SIG-M5 treated with dmso at 0.1 percent for 504 hours (cell line): ENCODE results near the gene CDHR2.

ENCODE experiments used
- DNase-seq: peaks from one replicate; lab custom pipeline; 2025; ENCODE audit not compliant: unreplicated experiment; lab: John Stamatoyannopoulos, UW

Gene CDHR2

GRCh38 chr5:176636426-176636825, 87.3 kb downstream of the CDHR2 start:
- no peak for DNase-seq

GRCh38 chr5:176637556-176637955, 88.4 kb downstream of the CDHR2 start:
- no peak for DNase-seq

- DNase-seq: no peak
Measured at GRCh38 chr5:176638437-176638836, 89.3 kb downstream of the CDHR2 start.

DNA sequence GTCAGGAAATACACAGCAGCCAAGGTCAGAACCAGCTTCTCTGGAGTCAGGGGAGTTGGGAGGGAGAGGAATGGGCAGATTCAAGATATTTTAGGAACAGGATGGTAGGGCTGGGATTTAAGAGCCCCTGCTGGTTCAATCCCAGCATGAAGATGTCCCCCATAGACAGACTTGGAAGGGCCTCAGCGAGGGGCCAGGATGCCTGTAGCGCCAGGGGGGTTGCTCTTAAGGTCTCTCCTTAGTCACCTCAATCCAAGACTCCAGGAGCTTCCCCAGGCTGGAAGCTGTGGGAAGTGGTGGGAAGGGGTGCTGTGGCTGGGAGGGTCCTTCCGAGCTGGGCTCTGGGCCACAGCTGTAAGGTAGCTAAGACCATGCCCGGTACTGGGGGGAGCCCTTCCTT, 90.1 kb downstream of the CDHR2 start:
- DNase-seq: no peak

DNA sequence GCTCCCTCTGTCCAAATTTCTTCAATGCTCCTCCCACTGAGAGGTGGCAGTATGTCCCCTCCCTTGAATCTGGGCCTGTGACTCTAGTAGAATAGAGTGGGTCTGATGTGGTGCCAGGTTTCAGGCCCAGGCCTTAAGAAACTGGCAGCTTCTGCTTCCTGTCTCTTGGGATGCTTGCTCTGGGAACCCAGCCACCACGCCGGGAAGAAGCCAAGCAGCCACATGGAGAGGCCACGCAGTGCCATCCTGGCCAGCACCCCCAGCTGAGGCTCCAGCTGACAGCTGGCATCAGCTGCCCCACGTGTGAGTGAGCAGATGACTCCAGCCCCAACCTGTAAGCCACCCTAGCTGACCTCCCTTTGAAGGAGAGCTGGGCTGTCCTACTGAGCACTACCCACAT, 90.8 kb downstream of the CDHR2 start:
- DNase-seq: no peak

DNA sequence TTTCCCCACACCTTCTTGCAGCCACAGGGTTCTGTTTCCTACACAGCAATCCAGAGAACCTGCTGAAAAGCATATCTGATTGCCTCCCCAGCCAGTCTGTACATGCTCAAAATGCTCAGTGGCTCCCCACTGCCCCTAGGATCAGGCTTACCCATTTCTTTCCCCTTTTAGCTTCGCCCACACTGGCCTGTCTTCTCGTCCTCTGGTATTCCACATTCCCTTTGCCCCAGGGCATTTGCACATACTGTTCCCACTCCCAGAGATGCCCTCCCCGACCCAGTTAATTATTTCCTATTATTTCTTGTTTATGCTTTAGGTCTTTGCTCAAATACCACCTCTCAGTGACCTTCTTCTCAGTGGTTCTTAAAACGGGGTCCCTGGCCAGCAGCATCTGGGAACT, 91.5 kb downstream of the CDHR2 start:
- DNase-seq: no peak

- no peak for DNase-seq
Measured at GRCh38 chr5:176642675-176643490, 93.7 kb downstream of the CDHR2 start.

GRCh38 chr5:176643491-176644219, 94.5 kb downstream of the CDHR2 start:
- DNase-seq: no peak

DNA sequence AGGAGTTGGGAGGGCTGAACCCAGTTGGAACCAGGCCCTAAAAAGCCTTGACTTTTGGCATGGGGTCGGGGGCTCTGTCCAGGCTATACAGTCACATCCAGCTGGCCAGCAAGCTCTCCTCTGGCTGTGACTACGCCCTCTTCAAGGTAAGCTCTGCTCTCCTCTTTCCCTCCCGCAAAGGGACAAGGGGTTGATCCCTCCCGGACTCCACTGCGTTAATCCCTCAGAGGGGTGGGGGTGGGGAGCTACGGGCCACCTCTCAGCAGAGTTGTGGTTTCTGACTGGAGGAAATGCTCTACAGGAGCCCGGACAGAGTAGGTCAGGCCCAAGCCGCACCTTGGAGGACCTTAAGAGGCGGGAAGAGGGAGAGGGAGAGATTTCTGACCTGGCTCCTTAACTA, 95.2 kb downstream of the CDHR2 start:
- DNase-seq: no peak

- no peak for DNase-seq
Measured at GRCh38 chr5:176644878-176645670, 95.9 kb downstream of the CDHR2 start.
